ENCODE results near the gene TMEM94.
"Not testable (repeated sequence)": the region's sequence is repeated elsewhere in the genome, so short reads cannot be mapped to it uniquely, and the experiment has no call there.

Gene TMEM94

DNA sequence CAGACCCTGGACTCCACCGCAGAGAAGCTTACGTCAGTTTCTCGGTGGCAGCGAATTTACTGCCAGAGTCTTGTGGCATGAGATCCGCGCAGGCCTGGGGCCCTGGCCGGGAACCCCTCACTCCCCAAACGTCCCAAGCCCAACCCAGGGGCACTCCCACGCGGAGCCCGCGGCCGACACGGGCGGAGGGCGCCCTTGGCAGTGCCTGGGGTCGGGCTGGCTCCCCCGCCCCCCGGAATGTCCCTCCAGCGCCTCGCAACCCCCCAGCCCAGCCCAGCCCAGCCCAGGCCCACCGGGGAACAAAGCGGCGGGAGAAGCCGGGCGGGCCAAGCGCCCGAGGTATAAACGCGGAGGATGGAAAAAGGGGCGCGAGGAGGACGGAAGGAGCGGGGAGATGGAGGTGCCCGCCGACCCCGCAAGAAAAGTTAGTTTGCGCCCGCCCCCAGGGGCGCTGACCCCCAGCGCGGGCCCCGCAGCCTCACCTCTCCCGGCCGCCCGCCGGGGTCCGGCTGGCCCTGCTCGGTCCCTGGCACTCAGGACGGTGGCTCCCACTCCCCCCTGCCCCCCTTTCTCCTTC is 58.6 kb downstream of the TMEM94 start:
- Histone ChIP-seq H3K9me3 (ENCODE audit: insufficient read depth, low read depth, low read length) (no peaks in the 10 kb centered on the region), H3K4me3 (ENCODE audit: low read length) (peak overlapping the region; percentile 95), H3K36me3 (ENCODE audit: insufficient read depth, low read length) (peaks cover 23% of the 10 kb centered on the region), H3K27me3 (ENCODE audit: insufficient read depth, low read length) (no peaks in the 10 kb centered on the region), H3K4me1 (ENCODE audit: insufficient read depth, low read length) (0 out of 2 replicates have a peak, but pooled peaks cover 11% of the 10 kb centered on the region), H3K27ac (ENCODE audit: low read depth, low read length) (peak overlapping the region; percentile 79; the same call in 1 of the 2 replicates), H3K9ac (ENCODE audit: low read depth, low read length) (peak overlapping the region; percentile 91)
- under 1% methylated on average over 50 of the region's 50 CpGs for WGBS

DNA sequence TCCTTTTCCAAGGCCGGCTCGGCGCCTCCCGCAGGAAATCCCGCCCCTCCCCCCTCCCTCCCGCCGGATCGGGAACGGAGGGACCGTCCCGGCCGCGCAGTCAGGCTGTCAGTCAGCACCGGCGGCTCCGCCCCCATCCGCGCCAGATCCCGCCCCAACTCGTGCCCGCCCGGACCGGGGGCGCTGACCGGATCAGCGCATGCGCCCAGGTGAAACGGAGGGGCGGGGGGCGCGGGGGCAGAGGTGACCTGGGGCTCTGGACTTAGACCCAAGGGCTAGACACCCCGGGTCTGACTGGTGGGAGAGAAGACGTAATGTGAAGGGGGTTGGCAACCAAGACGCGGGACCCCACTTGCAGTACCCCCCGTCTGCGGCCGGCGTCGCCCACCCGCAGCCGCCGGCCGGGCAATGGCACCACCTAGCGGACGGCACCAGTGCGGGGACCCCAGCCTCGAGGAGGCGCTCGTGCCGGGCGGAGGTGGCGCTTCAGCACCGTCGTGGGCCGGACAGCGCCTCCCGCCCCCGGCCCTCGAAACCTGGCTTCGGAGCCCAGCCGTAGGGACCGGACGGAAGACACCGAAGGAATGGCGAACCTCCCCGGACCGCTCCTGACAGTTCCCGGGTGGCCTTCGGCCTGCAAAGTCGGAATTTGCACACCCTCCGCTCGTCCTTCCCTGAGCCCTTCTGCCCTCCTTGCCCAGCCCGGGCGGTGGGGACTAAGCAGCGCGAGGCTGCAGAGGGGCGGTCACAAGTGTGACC is 59.2 kb downstream of the TMEM94 start, which contains the start of gene CASKIN2:
CASKIN2 (minus strand) TSS at position 42 of the 759 bp plus-strand sequence. CDS start 1,733 bp downstream, outside the sequence.
- under 1% methylated on average over 78 of the region's 78 CpGs for WGBS
- Histone ChIP-seq H3K27ac (ENCODE audit: low read depth, low read length) (peak within 1 kb of the TSS; percentile 79), H3K4me3 (ENCODE audit: low read length) (peak within 1 kb of the TSS; percentile 95), H3K36me3 (ENCODE audit: insufficient read depth, low read length) (peaks cover 27% of the 10 kb centered on the region), H3K27me3 (ENCODE audit: insufficient read depth, low read length) (no peaks in the 10 kb centered on the region), H3K4me1 (ENCODE audit: insufficient read depth, low read length) (0 out of 2 replicates have a peak, but pooled peaks cover 11% of the 10 kb centered on the region), H3K9ac (ENCODE audit: low read depth, low read length) (peak within 1 kb of the TSS; percentile 91), H3K9me3 (ENCODE audit: insufficient read depth, low read depth, low read length) (no peaks in the 10 kb centered on the region)

DNA sequence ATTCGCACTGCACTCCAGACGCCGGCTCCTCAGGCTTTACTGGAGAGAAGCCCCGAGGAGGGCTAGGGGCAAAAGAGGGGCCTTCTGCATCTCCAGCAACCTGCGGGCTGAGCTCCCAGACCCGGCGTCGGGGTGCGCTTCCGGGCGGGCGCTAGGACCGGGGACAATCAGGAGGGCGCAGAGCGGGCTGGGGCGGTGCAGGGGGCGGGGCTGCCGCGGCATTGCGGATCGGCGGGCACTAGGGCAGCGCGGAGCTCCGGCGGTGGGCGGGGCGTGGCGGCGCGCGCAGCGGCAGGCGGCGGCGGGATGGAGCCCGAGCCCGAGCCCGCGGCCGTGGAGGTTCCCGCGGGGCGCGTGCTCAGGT is 59.8 kb downstream of the TMEM94 start, which contains the start of gene TSEN54:
TSEN54 (plus strand) TSS at position 274 of the 364 bp plus-strand sequence; CDS start at position 307, 33 bp downstream.
- peak within 1 kb of the TSS; percentile 78 for H3K27ac ChIP-seq (ENCODE audit: low read depth, low read length)
- peaks cover 31% of the 10 kb centered on the region for H3K36me3 ChIP-seq (ENCODE audit: insufficient read depth, low read length)
- H3K4me3 ChIP-seq (ENCODE audit: low read length) = peak within 1 kb of the TSS; percentile 95
- H3K4me1 ChIP-seq (ENCODE audit: insufficient read depth, low read length) = 0 out of 2 replicates have a peak, but pooled peaks cover 11% of the 10 kb centered on the region
- H3K27me3 ChIP-seq (ENCODE audit: insufficient read depth, low read length) = no peaks in the 10 kb centered on the region
- no peaks in the 10 kb centered on the region for H3K9me3 ChIP-seq (ENCODE audit: insufficient read depth, low read depth, low read length)
- WGBS = under 1% methylated on average over 45 of the region's 45 CpGs
- peak within 1 kb of the TSS; percentile 61 for H3K9ac ChIP-seq (ENCODE audit: low read depth, low read length)

DNA sequence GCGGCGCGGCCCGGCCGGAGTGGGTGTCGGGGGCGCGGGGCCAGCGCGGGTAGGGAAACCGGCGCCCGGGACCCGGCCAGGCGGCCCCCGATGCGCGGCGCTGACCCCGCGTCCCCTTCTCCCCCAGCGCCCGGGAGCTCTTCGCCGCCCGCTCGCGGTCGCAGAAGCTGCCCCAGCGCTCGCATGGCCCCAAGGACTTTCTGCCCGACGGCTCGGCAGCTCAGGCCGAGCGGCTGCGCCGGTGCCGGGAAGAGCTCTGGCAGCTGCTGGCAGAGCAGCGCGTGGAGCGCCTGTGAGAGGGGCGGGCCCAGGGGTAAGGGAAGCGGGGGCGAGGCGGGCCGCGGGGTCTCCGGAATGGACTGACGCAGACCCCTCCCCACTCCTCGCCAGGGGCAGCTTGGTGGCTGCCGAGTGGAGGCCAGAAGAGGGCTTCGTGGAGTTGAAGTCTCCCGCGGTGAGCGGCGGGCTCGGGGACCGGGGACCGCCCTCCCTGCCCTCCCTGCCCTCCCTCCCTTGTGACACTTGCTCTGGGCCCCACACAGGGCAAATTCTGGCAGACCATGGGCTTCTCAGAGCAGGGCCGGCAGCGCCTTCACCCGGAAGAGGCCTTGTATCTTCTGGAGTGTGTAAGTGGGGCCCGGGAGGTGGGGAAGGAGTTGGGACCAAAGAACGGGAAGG is 60.3 kb downstream of the TMEM94 start:
- H3K27me3 ChIP-seq (ENCODE audit: insufficient read depth, low read length) = no peaks in the 10 kb centered on the region
- H3K4me3 ChIP-seq (ENCODE audit: low read length) = peak overlapping the region; percentile 95
- under 1% methylated on average over 65 of the region's 65 CpGs for WGBS
- H3K27ac ChIP-seq (ENCODE audit: low read depth, low read length) = no peak overlapping the region
- peak overlapping the region; percentile 58 for H3K9ac ChIP-seq (ENCODE audit: low read depth, low read length)
- 0 out of 2 replicates have a peak, but pooled peaks cover 11% of the 10 kb centered on the region for H3K4me1 ChIP-seq (ENCODE audit: insufficient read depth, low read length)
- peaks cover 33% of the 10 kb centered on the region for H3K36me3 ChIP-seq (ENCODE audit: insufficient read depth, low read length)
- no peaks in the 10 kb centered on the region for H3K9me3 ChIP-seq (ENCODE audit: insufficient read depth, low read depth, low read length)

DNA sequence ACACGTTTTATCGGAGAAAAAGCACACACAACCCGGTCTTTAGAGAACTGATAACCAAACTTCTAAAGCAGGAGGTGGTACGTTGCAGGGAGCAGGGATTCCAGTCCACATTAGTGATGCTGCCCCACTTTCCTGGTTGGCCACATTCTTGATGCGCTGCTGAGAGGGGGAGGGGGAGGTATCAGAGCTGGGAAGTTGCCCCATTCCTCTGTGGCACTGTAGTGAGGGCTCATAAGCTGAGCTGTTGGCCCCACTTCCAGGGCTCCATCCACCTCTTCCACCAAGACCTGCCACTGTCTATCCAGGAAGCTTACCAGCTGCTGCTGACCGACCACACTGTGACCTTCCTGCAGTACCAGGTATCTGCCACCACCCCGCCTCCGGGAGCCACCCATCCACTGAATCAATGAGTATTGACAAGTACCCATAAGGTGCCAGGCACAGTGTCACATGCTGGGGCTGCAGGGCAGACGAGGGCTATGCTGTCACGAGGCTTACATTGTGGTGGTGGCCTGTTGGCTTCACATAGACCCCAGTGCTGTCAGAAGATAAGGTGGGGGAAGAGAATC is 60.9 kb downstream of the TMEM94 start:
- Histone ChIP-seq H3K27ac (ENCODE audit: low read depth, low read length) (no peak overlapping the region), H3K27me3 (ENCODE audit: insufficient read depth, low read length) (no peaks in the 10 kb centered on the region), H3K9ac (ENCODE audit: low read depth, low read length) (0 out of 2 replicates have a peak overlapping the region, but pooled peaks have one; percentile 58), H3K36me3 (ENCODE audit: insufficient read depth, low read length) (peaks cover 34% of the 10 kb centered on the region), H3K4me1 (ENCODE audit: insufficient read depth, low read length) (0 out of 2 replicates have a peak, but pooled peaks cover 11% of the 10 kb centered on the region), H3K9me3 (ENCODE audit: insufficient read depth, low read depth, low read length) (no peaks in the 10 kb centered on the region), H3K4me3 (ENCODE audit: low read length) (peak overlapping the region; percentile 95)
- 37% methylated on average over 10 of the region's 10 CpGs for WGBS

DNA sequence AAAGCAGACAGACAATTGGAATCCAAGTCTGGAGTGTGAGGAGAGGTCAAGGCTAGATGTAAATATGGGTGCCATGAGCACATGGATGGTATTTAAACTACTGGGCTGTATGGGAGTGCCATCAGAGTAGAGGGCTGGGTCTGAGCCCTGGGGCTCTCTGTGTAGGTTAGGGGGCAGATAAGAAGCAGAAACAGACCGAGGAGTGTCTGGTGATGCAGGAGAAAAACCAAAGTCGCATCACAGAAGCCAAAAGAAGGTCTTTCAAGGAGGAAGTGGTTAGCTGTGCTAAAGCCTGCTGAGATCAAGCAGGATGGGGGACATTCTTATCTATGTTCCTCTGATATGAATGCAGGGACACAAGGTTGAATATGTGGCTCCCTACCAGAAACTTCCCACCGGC is 61.8 kb downstream of the TMEM94 start:
- H3K4me1 ChIP-seq (ENCODE audit: insufficient read depth, low read length) = 0 out of 2 replicates have a peak, but pooled peaks cover 11% of the 10 kb centered on the region

DNA sequence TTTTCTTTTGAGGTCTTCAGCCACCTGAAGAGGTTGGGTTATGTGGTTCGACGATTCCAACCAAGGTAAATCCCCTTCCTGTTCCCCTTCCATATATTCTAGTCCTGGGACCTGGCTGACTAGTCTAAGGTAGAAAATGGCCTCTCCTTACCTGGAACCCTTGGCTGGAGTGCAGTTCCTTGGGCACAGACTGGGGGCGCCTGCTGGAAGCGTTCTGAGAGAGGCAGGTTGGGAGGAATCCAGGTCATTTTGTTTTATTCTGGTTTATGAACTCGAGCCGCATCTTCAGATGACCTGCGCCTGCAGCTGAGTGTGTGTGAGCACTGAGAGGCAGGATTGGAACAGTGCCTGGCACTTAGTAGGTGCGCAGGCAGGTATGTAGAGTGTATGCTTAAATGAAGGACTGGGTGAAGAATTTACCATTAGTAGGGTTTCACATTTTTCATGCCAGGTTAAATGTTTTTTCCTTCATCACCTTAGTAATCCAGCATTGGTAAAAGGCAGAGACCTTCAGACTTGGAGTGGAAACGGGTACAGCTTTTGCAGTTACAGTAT is 62.6 kb downstream of the TMEM94 start:
- H3K4me1 ChIP-seq (ENCODE audit: insufficient read depth, low read length) = 0 out of 2 replicates have a peak, but pooled peaks cover 9% of the 10 kb centered on the region
- no peak overlapping the region for H3K27ac ChIP-seq (ENCODE audit: low read depth, low read length)
- peaks cover 41% of the 10 kb centered on the region for H3K36me3 ChIP-seq (ENCODE audit: insufficient read depth, low read length)
- H3K27me3 ChIP-seq (ENCODE audit: insufficient read depth, low read length) = no peaks in the 10 kb centered on the region
- 85% methylated on average over 7 of the region's 9 CpGs for WGBS
- no peak overlapping the region for H3K9ac ChIP-seq (ENCODE audit: low read depth, low read length)
- H3K4me3 ChIP-seq (ENCODE audit: low read length) = no peak overlapping the region
- no peaks in the 10 kb centered on the region for H3K9me3 ChIP-seq (ENCODE audit: insufficient read depth, low read depth, low read length)

More for the DNA sequence above, 61.8 kb downstream of the TMEM94 start:
- Histone ChIP-seq H3K4me3 (ENCODE audit: low read length) (no peak overlapping the region), H3K9me3 (ENCODE audit: insufficient read depth, low read depth, low read length) (no peaks in the 10 kb centered on the region), H3K27me3 (ENCODE audit: insufficient read depth, low read length) (no peaks in the 10 kb centered on the region), H3K27ac (ENCODE audit: low read depth, low read length) (no peak overlapping the region), H3K36me3 (ENCODE audit: insufficient read depth, low read length) (peaks cover 38% of the 10 kb centered on the region), H3K9ac (ENCODE audit: low read depth, low read length) (no peak overlapping the region)
- 94% methylated on average over 3 of the region's 3 CpGs for WGBS

DNA sequence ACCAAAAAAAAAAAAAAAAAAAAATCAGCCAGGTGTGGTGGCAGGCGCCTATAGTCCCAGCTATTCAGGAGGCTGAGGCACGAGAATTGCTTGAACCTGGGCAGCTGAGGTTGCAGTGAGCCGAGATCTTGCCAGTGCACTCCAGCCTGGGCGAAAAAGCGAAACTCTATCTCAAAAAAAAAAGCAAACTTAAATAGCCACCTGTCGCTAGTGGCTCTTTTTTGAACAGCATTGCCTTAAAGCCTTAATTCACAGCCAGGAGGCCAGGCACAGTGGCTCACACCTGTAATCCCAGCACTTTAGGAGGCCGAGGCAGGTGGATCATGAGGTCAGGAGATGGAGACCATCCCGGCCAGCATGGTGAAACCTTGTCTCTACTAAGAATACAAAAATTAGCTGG is 64.0 kb downstream of the TMEM94 start:
- H3K36me3 ChIP-seq (ENCODE audit: insufficient read depth, low read length) = peaks cover 41% of the 10 kb centered on the region
- WGBS = 91% methylated on average over 8 of the region's 8 CpGs
- not testable (repeated sequence) for H3K4me3 ChIP-seq (ENCODE audit: low read length); H3K9me3 ChIP-seq (ENCODE audit: insufficient read depth, low read depth, low read length); H3K27me3 ChIP-seq (ENCODE audit: insufficient read depth, low read length); H3K27ac ChIP-seq (ENCODE audit: low read depth, low read length); H3K9ac ChIP-seq (ENCODE audit: low read depth, low read length)
- H3K4me1 ChIP-seq (ENCODE audit: insufficient read depth, low read length) = peaks cover 11% of the 10 kb centered on the region; the same call in 1 of the 2 replicates

DNA sequence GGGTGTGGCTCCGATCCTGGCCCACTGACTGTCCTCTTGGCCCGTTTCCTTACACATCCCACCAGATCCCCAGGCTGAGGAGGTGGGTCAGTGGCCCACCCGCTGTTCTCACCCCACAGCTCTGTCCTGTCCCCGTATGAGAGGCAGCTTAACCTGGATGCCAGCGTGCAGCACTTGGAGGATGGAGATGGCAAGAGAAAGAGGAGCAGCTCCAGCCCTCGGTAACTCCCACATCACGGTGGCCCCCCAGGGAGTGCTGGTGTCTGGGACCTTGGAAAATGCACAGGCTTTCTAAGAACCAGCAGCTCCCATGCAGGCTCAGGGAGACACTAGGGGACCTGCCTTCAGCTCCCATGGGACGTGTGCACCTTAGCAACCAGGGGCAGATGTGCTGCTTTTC is 64.9 kb downstream of the TMEM94 start:
- Histone ChIP-seq H3K4me1 (ENCODE audit: insufficient read depth, low read length) (peaks cover 11% of the 10 kb centered on the region; the same call in 1 of the 2 replicates), H3K4me3 (ENCODE audit: low read length) (no peak overlapping the region), H3K9me3 (ENCODE audit: insufficient read depth, low read depth, low read length) (no peaks in the 10 kb centered on the region), H3K27ac (ENCODE audit: low read depth, low read length) (no peak overlapping the region), H3K9ac (ENCODE audit: low read depth, low read length) (no peak overlapping the region), H3K27me3 (ENCODE audit: insufficient read depth, low read length) (peaks cover 7% of the 10 kb centered on the region), H3K36me3 (ENCODE audit: insufficient read depth, low read length) (peaks cover 41% of the 10 kb centered on the region)
- 95% methylated on average over 8 of the region's 8 CpGs for WGBS

DNA sequence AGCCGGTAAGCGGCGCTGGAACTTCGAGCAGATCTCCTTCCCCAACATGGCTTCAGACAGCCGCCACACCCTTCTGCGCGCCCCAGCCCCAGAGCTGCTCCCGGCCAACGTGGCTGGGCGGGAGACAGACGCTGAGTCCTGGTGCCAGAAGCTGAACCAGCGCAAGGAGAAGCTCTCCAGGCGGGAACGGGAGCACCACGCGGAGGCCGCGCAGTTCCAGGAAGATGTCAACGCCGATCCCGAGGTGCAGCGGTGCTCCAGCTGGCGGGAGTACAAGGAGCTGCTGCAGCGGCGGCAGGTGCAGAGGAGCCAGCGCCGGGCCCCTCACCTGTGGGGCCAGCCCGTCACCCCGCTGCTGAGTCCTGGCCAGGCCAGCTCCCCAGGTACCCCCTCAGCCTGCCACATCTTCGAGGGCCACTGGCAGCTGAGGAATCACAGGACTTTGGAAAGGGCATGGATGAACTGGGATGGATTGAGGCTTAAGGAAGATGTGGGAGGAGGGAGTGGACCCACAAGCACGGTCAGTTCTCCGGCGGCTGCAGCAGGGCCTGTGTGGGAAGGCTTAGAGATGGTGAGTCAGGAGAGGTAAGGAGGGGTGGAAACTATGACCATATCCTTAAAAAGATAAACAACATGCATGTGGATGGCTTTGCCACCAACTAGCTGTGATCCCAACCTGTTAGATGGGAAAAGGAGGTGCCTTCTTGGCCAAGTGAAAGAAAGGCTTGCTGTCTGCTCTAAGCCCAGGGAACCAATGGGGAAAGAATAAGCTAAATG is 65.7 kb downstream of the TMEM94 start:
- Histone ChIP-seq H3K36me3 (ENCODE audit: insufficient read depth, low read length) (peaks cover 41% of the 10 kb centered on the region), H3K4me3 (ENCODE audit: low read length) (no peak overlapping the region), H3K9me3 (ENCODE audit: insufficient read depth, low read depth, low read length) (no peaks in the 10 kb centered on the region), H3K27ac (ENCODE audit: low read depth, low read length) (no peak overlapping the region), H3K27me3 (ENCODE audit: insufficient read depth, low read length) (peaks cover 15% of the 10 kb centered on the region), H3K4me1 (ENCODE audit: insufficient read depth, low read length) (peaks cover 15% of the 10 kb centered on the region; the same call in 1 of the 2 replicates), H3K9ac (ENCODE audit: low read depth, low read length) (no peak overlapping the region)
- 96% methylated on average over 33 of the region's 33 CpGs for WGBS

Measured in HUES64 (cell line).